DOHH2 (cell line): ENCODE results near the gene FRK.

Source experiments
- CTCF ChIP-seq: fragments of 200-600 bp; sonication (generic); IDR thresholded peaks from one replicate; pipeline ENCODE4 v1.5.1; 2014; ENCODE audit warnings: antibody characterized with exemption, mild to moderate bottlenecking, low read depth, low read length; ENCODE audit not compliant: poor library complexity, severe bottlenecking
- EZH2phosphoT487 ChIP-seq: fragments of 200-600 bp; sonication (generic); IDR thresholded peaks from 2 replicates; pipeline ENCODE4 v1.6.1; 2017; ENCODE audit warnings: borderline replicate concordance, mild to moderate bottlenecking, antibody characterized with exemption, low read length, moderate library complexity, mixed read lengths

- TF ChIP-seq CTCF, result no peak
- TF ChIP-seq EZH2phosphoT487, result no peak
Observed at GRCh38 chr6:116104636-116105035, 43.9 kb upstream of the FRK start.
